ENCODE data around the gene OSER1. TPM values are rescaled to one million over a fixed set of nuclear protein-coding genes. Genes with fewer than 3 reads are reported as not detected.

The OSER1 gene
- total RNA-seq, 2 donors from 2014 or later, result 23.3 to 31.9 TPM

- no peak for TF ChIP-seq CTCF (IDR thresholded peaks at IDR 0.05)
These were observed 56.0 kb downstream of the OSER1 start for GRCh38 chr20:44154521-44155001.

GRCh38 chr20:44153636-44154043, 56.9 kb downstream of the OSER1 start:
- H3K4me1 ChIP-seq, result no peaks in the 10 kb centered on the region
- DNase-seq, result no peak

More at GRCh38 chr20:44154521-44155001, 56.0 kb downstream of the OSER1 start:
- Histone ChIP-seq H3K9ac (ENCODE audit: low read depth in 2 of 2, low read length in 2 of 2) (no peak overlapping the region), H3K36me3 (no peaks in the 10 kb centered on the region), H3K9me3 (no peaks in the 10 kb centered on the region), H3K4me3 (no peak overlapping the region), H3K27me3 (no peaks in the 10 kb centered on the region), H3K27ac (peak overlapping the region; percentile 13), H3K4me1 (no peaks in the 10 kb centered on the region)
- intact Hi-C loops (cut with DNase I), result no loop called here
- DNase-seq, result no peak

GRCh38 chr20:44151621-44152416, 58.8 kb downstream of the OSER1 start:
- no peak overlapping the region for H3K9ac ChIP-seq (ENCODE audit: low read depth in 2 of 2, low read length in 2 of 2)
- no peaks in the 10 kb centered on the region for H3K36me3 ChIP-seq
- no peak for TF ChIP-seq CTCF (IDR thresholded peaks at IDR 0.05)
- DNase-seq, result no peak
- no peak overlapping the region for H3K27ac ChIP-seq
- H3K4me1 ChIP-seq, result no peaks in the 10 kb centered on the region
- H3K9me3 ChIP-seq, result no peaks in the 10 kb centered on the region
- intact Hi-C loops (cut with DNase I), result no loop called here
- no peaks in the 10 kb centered on the region for H3K27me3 ChIP-seq
- no peak overlapping the region for H3K4me3 ChIP-seq

More at GRCh38 chr20:44153636-44154043, 56.9 kb downstream of the OSER1 start:
- Histone ChIP-seq H3K36me3 (no peaks in the 10 kb centered on the region), H3K27me3 (no peaks in the 10 kb centered on the region), H3K4me3 (no peak overlapping the region), H3K9me3 (no peaks in the 10 kb centered on the region), H3K9ac (ENCODE audit: low read depth in 2 of 2, low read length in 2 of 2) (no peak overlapping the region), H3K27ac (peak overlapping the region; percentile 32)
- TF ChIP-seq CTCF (IDR thresholded peaks at IDR 0.05), result no peak
- intact Hi-C loops (cut with DNase I), result no loop called here

- Histone ChIP-seq H3K27me3 (no peaks in the 10 kb centered on the region), H3K9ac (ENCODE audit: low read depth in 2 of 2, low read length in 2 of 2) (no peak overlapping the region), H3K4me3 (no peak overlapping the region), H3K36me3 (no peaks in the 10 kb centered on the region), H3K9me3 (no peaks in the 10 kb centered on the region), H3K27ac (no peak overlapping the region), H3K4me1 (no peaks in the 10 kb centered on the region)
- no peak for TF ChIP-seq CTCF (IDR thresholded peaks at IDR 0.05)
- intact Hi-C loops (cut with DNase I), result no loop called here
- DNase-seq, result no peak
These were observed 64.3 kb downstream of the OSER1 start for GRCh38 chr20:44146272-44146671.

Other genes with a start within 250 kb of the OSER1 start
- gene JPH2, start 23.6 kb downstream of the OSER1 start, total RNA-seq, result 10 to 100 TPM in 1 of 2 donors, 1 to 10 TPM in 1; 1.3 to 13.8 TPM
- not detected for gene GDAP1L1, start 36.5 kb upstream of the OSER1 start, total RNA-seq
- 10 to 100 TPM; 10.1 to 11.6 TPM for gene FITM2, start 100.4 kb upstream of the OSER1 start, total RNA-seq
- gene R3HDML, start 126.3 kb upstream of the OSER1 start, total RNA-seq, result not detected
- 100 to 1,000 TPM; 288 to 346 TPM for gene HNF4A, start 144.9 kb upstream of the OSER1 start, total RNA-seq